ENCODE measurements around the gene HIRA. TPM values are rescaled to one million over a fixed set of nuclear protein-coding genes. Genes with fewer than 3 reads are reported as not detected.

The HIRA gene
- total and polyA plus RNA-seq, 2 of the 8 experiments (the other 6 are each of a cell fraction or from before 2014, with no cell fraction given), result 34.9 to 67.2 TPM

GRCh38 chr22:19419086-19419463 lies 12.5 kb downstream of the HIRA start:
- H4K8ac ChIP-seq (ENCODE audit: extremely low read depth, insufficient read depth, low read length), result no peak overlapping the region
- H3K79me2 ChIP-seq (ENCODE audit: control insufficient read depth in 1 of 2, insufficient read depth in 2 of 2, low read length in 2 of 2), result peaks cover 17 to 98% of the 10 kb centered on the region in 2 experiments

More at GRCh38 chr22:19419086-19419463, 12.5 kb downstream of the HIRA start:
- Histone ChIP-seq H2BK120ac (replicated peaks; ENCODE audit: low read depth, low read length) (no peak overlapping the region), H3K14ac (ENCODE audit: insufficient read length) (no peak overlapping the region), H3K79me1 (ENCODE audit: low read depth, low read length) (peaks cover 17% of the 10 kb centered on the region), H2BK5ac (ENCODE audit: low read depth, low read length) (no peak overlapping the region), H2BK20ac (ENCODE audit: low read length) (no peak overlapping the region), H3K4me3 (ENCODE audit: extremely low read depth in 1 of 4, insufficient read depth in 2 of 4, low read depth in 3 of 4, low read length in 4 of 4) (no peak overlapping the region), H2AFZ (ENCODE audit: low read length) (no peak overlapping the region), H4K20me1 (replicated peaks in 1 of 2; ENCODE audit: control insufficient read depth in 1 of 2, insufficient read depth in 2 of 2, low read length in 2 of 2) (peaks cover 13 to 22% of the 10 kb centered on the region in 2 experiments), H3K9me3 (ENCODE audit: insufficient read depth in 2 of 2, low read depth in 1 of 2, low read length in 1 of 2) (no peaks in the 10 kb centered on the region), H3K4ac (replicated peaks; ENCODE audit: insufficient read length, low read depth, low read length) (no peak overlapping the region), H3K23ac (ENCODE audit: insufficient read length) (no peak overlapping the region), H4K91ac (replicated peaks; ENCODE audit: insufficient read length, low read length) (no peak overlapping the region), H3K36me3 (ENCODE audit: control insufficient read depth in 2 of 4, insufficient read depth in 4 of 4, low read length in 3 of 4) (no peaks in the 10 kb centered on the region), H3K4me1 (replicated peaks in 1 of 4; ENCODE audit: control insufficient read depth in 3 of 4, insufficient read depth in 4 of 4, low read length in 3 of 4) (peaks cover 0 to 17% (median 7%) of the 10 kb centered on the region in 4 experiments; a peak in 6 of 7 replicates), H3K4me2 (ENCODE audit: insufficient read depth in 1 of 2, low read depth in 2 of 2, low read length in 2 of 2) (no peak overlapping the region), H2BK15ac (ENCODE audit: low read length) (no peak overlapping the region), H4K5ac (ENCODE audit: insufficient read length, low read depth, low read length) (no peak overlapping the region), H3K9ac (replicated peaks in 1 of 4; ENCODE audit: extremely low read depth in 1 of 4, low read depth in 3 of 4, low read length in 3 of 4) (no peak overlapping the region), H3K56ac (replicated peaks; ENCODE audit: insufficient read length, low read depth, low read length) (no peak overlapping the region), H3K27me3 (replicated peaks in 1 of 4; ENCODE audit: control insufficient read depth in 3 of 4, extremely low read depth in 1 of 4, insufficient read depth in 3 of 4, low read length in 3 of 4) (no peaks in the 10 kb centered on the region), H3K18ac (ENCODE audit: extremely low read depth, low read length) (no peak overlapping the region), H3K23me2 (ENCODE audit: low read depth, low read length) (no peaks in the 10 kb centered on the region; the same call in 1 of the 2 replicates), H3K27ac (ENCODE audit: low read depth, low read length) (no peak overlapping the region), H2AK5ac (ENCODE audit: low read depth, low read length) (no peak overlapping the region), H2BK12ac (ENCODE audit: low read depth, low read length) (no peak overlapping the region)
- FAIRE-seq (no peak), DNase-seq (ENCODE audit: low read depth in 1 of 2, low spot score in 2 of 2) (no peak)
- POLR2A ChIA-PET (ENCODE audit: partially characterized antibody), result interaction anchor here (1.0 to 4.8 kb wide), 2 partner anchors 14 to 29 kb away, joined by 3 to 38 read pairs; partner anchors contain the start of genes C22orf39, HIRA and MRPL40
- CTCF ChIA-PET (ENCODE audit: partially characterized antibody), result no interaction called here
- TF ChIP-seq HDAC6 (IDR thresholded peaks at IDR 0.05; ENCODE audit: low read depth, low read length) (no peak), EP300 (IDR thresholded peaks at IDR 0.05; ENCODE audit: borderline replicate concordance in 1 of 2, low read depth in 2 of 2, low read length in 2 of 2) (no peak), KDM1A (IDR thresholded peaks at IDR 0.05; ENCODE audit: borderline replicate concordance, low read length) (no peak), NANOG (IDR thresholded peaks at IDR 0.05; ENCODE audit: insufficient read depth, low read depth, low read length, poor library complexity, severe bottlenecking) (no peak), JUND (IDR thresholded peaks at IDR 0.05; ENCODE audit: low read length) (no peak)
- 86% methylated on average over 5 of the region's 5 CpGs; no CpG with 5 or more reads in 1 of the 2 experiments for WGBS, 2 experiments (ENCODE audit: extremely low coverage in 1 of 2, insufficient coverage in 1 of 2, insufficient read length in 1 of 2, insufficient replicate concordance in 2 of 2, low coverage in 1 of 2, low lambda C conversion rate in 2 of 2, missing lambda C conversion rate in 1 of 2)
